Stimulated activated CD8-positive, alpha-beta memory T cell treated with anti-CD3 and anti-CD28 coated beads, Interleukin-4, amount 100 ng/mL, for 4 hours (primary cell): ENCODE data around the gene DHX16.

Experiments
- DNase-seq, 2 donors: peaks; one replicate each; pipeline ENCODE4 v3.0.0-alpha.2; 2020; ENCODE audit warnings: low read depth in 2 of 2, low spot score in 1 of 2

DHX16 gene

DNA sequence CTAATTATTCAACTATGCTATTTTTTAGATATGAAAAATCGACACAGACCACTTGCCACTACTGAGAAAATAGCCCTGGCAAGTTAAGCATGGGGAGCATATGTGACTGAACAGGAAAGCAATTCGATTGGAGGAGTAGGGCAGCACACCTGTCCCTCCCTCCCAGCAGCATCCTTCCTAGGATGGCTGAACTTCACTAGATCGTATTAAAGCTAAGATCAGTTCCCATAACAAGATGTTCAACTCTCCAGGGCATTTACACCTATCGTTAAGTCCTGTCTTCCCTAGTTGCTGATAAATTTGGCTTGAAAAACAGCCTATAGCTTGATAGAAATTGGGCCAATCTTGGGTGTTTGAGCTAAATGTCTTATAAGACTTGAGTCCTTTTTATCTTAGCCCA is 62.7 kb downstream of the DHX16 start:
- DNase-seq, result no peak

DNA sequence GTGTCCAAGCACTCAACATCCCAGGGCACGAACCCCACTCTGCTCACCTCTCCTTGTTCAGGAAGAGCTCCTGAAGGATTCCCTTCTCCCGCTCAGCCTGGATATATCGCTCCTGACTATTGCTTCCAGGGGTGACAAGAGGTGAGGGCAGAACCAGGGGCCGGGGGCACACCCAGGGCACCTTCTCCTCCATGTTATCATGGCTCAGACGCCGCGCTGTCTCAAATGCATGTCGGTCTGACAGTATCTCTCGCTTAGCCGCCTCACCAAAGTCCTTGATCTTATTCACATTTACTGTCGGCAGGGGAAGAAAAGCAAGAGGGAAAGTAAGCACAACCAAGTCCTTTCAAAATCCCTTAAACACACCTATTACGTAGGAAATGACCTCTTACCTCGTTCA is 68.8 kb downstream of the DHX16 start:
- no peak for DNase-seq
